ENCODE data around the gene LRP1B.
"Not testable (repeated sequence)": the region's sequence is repeated elsewhere in the genome, so short reads cannot be mapped to it uniquely, and the experiment has no call there.

Gene LRP1B

DNA sequence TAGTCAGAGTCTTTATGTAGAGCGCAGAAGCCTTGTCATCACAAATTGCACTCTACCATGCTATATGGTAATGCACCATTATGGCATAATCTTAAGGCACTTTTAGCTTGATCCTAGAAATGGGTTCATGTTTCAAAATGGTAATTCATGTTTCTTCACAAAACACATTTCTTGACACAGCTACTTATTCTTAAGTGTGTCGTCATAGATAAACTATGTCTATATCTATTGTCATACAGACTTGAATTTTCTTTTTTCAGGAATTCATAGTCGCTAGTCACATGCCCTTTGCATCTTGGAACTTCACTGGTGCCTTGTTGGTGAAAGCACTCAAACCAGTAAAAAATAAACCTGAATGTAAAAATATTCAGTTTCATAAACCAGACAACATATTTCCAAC lies 1578.2 kb downstream of the LRP1B start:
- DNase-seq (ENCODE audit: low read depth, low spot score): no peak

DNA sequence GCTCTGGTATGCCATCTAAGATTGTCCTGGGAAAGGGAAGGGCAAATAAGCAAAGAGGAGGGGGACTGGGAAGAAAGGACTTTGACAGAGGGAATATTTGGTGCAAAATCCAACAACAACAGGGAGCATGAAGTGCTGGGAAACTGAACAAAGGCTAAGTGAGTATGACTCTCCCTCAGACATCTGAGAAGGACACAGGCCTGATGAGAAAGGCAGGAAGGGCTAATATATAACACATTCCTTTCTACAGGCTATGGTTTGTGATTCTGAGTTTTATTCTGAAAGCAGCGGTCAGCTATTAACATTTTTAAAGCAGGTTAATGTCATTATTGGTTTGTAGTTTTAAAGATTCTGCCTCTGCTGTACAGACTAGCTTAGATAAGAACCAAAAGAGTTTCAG lies 1579.5 kb downstream of the LRP1B start:
- no peak for DNase-seq (ENCODE audit: low read depth, low spot score)

GRCh38 chr2:140550821-140551220 lies 1580.0 kb downstream of the LRP1B start:
- DNase-seq (ENCODE audit: low read depth, low spot score): no peak

GRCh38 chr2:140544769-140545168 lies 1586.0 kb downstream of the LRP1B start:
- not testable (repeated sequence) for DNase-seq (ENCODE audit: low read depth, low spot score)

GRCh38 chr2:140542627-140543026 lies 1588.2 kb downstream of the LRP1B start:
- no peak for DNase-seq (ENCODE audit: low read depth, low spot score)

- DNase-seq (ENCODE audit: low read depth, low spot score): no peak
Observed at GRCh38 chr2:140539242-140539875, 1591.5 kb downstream of the LRP1B start.

- no peak for DNase-seq (ENCODE audit: low read depth, low spot score)
Observed at GRCh38 chr2:140529706-140530105, 1601.1 kb downstream of the LRP1B start.

- DNase-seq (ENCODE audit: low read depth, low spot score): no peak
Observed at GRCh38 chr2:140528982-140529381, 1601.8 kb downstream of the LRP1B start.

DNA sequence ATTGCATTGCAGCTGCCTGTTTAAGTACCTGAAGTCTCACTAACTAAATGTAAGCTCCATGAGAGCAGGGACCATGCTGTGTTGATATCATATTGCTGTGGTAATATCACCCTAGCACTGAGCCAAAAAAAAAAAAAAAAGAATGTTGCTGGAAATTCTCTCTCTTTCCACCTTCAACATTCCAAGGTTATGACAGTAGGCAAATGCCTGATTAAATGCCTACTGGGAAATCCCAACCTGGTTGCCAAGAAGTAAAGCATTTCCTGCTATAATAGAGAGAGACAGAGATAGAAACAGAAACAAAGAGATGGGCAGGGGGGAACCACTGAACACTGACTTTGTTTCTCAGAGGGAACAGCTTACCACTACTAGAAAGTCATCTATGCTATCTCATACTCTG lies 1604.2 kb downstream of the LRP1B start:
- no peak for DNase-seq (ENCODE audit: low read depth, low spot score)

DNA sequence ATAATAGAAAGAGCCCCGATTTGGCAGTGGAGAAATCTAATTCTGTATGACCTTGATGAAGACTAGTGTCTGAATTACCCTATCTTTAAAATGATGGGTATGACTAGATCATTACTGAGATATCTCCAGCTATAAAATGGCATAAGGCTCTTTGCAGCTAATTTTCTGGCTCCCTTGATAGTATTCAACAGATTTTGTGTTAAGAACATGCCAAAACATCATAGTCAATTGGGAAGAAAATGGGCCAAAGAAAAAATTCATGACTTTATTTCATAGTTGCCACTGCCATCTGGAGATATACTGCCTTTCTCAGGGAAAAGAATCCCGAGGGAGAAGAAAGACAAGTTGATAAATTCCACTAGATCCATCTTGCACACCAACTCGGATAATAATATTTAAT lies 1618.7 kb downstream of the LRP1B start:
- DNase-seq (ENCODE audit: low read depth, low spot score): no peak

- no peak for DNase-seq (ENCODE audit: low read depth, low spot score)
Observed at GRCh38 chr2:140509765-140510164, 1621.1 kb downstream of the LRP1B start.

DNA sequence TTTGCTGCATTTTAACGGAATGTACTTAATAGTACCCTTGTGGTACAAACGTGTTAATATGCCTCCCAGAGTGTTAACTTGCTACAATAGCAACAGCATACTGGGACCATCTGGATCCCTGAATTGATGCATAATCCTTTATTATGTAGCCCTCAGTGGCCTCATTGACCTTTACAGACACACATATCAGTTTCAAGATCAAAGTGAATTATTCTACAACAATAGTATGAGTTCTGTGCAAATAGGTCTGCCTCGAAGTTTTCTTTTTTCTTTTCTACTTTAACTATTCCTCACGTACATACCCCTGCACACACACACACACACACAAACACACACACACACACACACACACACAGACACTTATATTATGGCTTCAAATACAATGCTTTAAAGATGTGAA lies 1622.1 kb downstream of the LRP1B start:
- no peak for DNase-seq (ENCODE audit: low read depth, low spot score)

DNA sequence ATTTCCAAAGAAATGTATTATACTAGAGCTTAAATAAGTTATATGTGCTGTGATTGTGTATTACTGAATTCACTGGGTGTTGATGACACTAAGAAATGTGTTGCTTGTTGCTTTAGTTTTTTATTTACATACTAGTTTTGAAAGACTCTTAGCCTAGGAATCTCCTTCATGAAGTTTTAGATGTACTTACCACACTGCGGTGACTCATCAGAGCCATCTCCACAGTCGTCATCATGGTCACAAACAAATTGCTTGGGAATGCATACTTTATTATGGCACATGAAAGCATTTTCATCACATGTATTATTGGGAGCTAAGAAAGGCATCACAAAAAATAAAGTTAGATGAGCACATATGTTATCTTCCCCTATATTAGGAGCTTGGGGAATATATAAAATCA lies 1624.2 kb downstream of the LRP1B start:
- no peak for DNase-seq (ENCODE audit: low read depth, low spot score)

- DNase-seq (ENCODE audit: low read depth, low spot score): no peak
Observed at GRCh38 chr2:140504601-140505000, 1626.2 kb downstream of the LRP1B start.

DNA sequence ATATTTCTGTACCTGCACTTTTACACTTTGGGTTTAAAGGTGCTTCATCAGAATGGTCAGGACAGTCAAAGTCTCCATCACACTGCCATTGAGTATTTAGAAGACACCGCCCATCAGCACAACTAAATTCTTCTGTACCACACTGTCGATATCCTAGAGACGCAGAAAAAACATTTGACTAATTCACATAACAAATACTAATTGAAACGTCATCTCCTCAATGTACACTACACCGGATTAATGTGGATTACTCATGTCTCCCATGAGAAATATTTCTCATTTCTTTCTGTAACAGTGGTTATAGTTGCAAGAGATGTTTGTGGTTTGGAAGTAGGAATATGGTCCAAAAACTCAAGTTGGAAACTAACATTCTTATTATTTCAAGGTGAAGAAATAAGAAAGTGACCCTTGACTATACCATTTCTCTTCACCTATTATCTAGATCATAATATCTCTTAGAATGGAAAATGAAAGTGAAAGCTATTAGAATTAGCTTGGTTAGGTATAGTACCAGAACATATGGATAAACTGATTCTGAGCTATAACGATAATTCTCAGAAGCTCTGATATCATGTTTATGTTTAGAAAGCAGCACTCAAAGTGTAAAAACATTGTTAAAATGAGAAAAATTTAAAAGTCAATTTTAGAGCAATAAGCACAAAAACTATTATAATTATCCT lies 1627.7 kb downstream of the LRP1B start:
- no peak for DNase-seq (ENCODE audit: low read depth, low spot score)

- DNase-seq (ENCODE audit: low read depth, low spot score): no peak
Observed at GRCh38 chr2:140498360-140498759, 1632.5 kb downstream of the LRP1B start.

GRCh38 chr2:140496714-140497113 lies 1634.1 kb downstream of the LRP1B start:
- no peak for DNase-seq (ENCODE audit: low read depth, low spot score)

GRCh38 chr2:140491876-140492275 lies 1638.9 kb downstream of the LRP1B start:
- no peak for DNase-seq (ENCODE audit: low read depth, low spot score)

DNA sequence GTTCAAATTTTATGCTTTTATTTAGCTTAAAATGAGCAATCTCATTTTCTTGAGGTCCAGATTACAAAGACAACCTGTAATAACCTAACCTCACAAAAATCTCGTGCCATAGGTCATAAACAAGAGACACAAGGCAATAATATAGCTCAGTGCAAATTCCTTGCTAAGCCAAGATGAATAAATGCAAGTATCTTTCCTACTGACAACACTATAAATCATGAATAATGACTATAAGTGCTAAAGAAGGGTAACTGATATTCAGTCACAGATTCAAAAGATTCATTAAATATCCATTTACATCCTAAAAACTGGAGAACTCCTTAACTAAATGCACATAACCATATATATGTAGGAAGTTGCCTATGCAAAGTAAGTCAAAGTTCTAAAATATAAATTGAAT lies 1641.6 kb downstream of the LRP1B start:
- DNase-seq (ENCODE audit: low read depth, low spot score): no peak

DNA sequence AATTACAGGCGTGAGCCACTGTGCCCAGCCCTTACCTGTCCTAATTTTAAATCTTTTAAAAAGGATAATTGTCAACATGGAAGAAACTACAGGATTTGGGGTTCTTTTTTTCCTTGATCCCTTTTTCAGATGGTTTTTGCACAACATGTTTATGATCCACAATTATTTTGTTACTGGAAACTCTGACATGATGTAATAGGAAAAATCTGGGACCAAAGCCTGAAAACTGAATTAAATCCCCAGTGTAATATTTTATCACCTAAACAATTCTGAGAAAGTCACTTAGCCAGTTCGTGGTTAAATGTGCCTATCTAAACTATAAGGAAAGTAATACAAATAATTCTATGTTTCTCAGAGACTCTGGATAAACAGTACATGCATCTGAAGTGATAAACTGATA lies 1649.7 kb downstream of the LRP1B start:
- no peak for DNase-seq (ENCODE audit: low read depth, low spot score)

- no peak for DNase-seq (ENCODE audit: low read depth, low spot score)
Observed at GRCh38 chr2:140473851-140474250, 1657.0 kb downstream of the LRP1B start.

DNA sequence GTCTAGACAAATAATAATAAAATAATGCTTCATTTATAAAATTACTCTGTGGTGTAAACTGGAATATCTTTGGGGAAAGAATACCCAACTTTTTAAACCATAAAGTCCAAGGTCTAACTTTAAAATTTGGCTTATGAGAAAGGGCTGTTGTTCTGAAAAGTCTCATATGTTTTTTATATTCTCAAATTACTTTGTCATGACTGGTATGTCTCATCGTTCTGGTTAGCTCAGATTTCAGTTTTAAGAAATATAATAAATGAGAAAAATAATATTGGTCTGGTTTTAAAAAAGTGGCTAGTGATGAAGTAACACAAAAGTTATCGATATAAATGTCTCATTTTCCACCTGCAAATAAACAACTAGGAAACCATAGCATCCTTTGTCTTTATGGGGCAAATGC lies 1658.1 kb downstream of the LRP1B start:
- no peak for DNase-seq (ENCODE audit: low read depth, low spot score)

DNA sequence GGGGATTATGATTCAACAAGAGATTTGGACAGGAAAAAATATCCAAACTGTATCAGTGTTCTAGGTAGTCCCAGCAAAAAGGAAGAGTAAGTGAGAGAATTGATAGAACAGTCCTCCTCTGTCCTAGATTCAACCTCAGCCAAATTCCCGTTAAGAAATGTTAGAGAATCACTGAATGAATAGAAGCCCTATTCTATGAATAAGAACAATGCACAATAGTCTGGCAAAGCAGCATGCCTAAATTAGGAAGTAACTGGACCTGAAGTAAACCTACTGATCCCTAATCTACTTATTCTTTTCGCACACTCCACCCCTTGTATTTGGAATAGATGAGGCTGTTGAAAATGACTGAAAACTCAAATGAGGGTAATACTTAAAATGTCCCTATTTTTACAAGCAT lies 1665.5 kb downstream of the LRP1B start:
- no peak for DNase-seq (ENCODE audit: low read depth, low spot score)

DNA sequence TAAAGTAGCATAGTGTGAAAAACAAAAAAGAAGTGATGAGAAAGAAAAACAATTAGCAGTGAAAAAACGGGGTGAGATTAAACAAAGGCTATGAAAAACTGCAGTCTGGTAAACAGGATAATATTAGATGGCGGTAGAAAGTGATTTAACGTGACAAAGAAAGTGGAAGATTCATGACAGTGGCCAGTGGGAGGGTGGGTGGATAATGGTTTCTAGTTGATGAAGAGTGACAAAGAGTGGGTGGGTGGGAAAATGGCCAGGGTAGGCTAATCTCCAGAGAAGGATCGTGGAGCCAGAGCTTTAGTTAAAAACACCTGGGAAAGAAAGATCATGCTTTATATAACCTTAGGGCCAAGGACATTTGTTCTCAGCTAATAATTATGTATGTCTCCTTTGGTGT lies 1667.8 kb downstream of the LRP1B start:
- DNase-seq (ENCODE audit: low read depth, low spot score): no peak

All from smooth muscle cell of the brain vasculature (primary cell).